Measurements from ENCODE around the gene NUTF2. TPM values are rescaled to one million over a fixed set of nuclear protein-coding genes. Genes with fewer than 3 reads are reported as not detected.

The NUTF2 gene
- total RNA-seq, 1 donor from 2014 or later, result 131 TPM

- DNase-seq (ENCODE audit: extremely low spot score in 2 of 2), result peak in 1 of 2 donors; percentile 87
- Histone ChIP-seq H3K27ac (peak within 1 kb of the TSS; percentile 30), H3K4me1 (peaks cover 12% of the 10 kb centered on the region), H3K36me3 (peaks cover 0 to 42% of the 10 kb centered on the region in 2 donors), H3K9me3 (no peaks in the 10 kb centered on the region), H3K4me3 (peak within 1 kb of the TSS in 1 of 2 donors; percentile 0), H3K27me3 (no peaks in the 10 kb centered on the region)
- TF ChIP-seq POLR2A (IDR thresholded peaks at IDR 0.05) (no peak), POLR2AphosphoS5 (IDR thresholded peaks at IDR 0.05; ENCODE audit: insufficient read depth in 1 of 2, low read depth in 1 of 2) (peak; percentile 27 to 51)
- intact Hi-C loops (cut with DNase I), result loop anchor here (5.0 kb wide), 1 partner anchor 43 kb away; no protein-coding TSS in a partner anchor
Measured at GRCh38 chr16:67884684-67885083, 38.0 kb downstream of the NUTF2 start, which contains the start of gene NRN1L. Gene NRN1L (plus strand): TSS chr16:67884885. CDS start chr16:67884904, 19 bp downstream.

GRCh38 chr16:67885545-67885944 lies 38.8 kb downstream of the NUTF2 start:
- no peak for DNase-seq (ENCODE audit: extremely low spot score in 2 of 2)
- intact Hi-C loops (cut with DNase I), result no loop called here
- TF ChIP-seq POLR2A (IDR thresholded peaks at IDR 0.05) (no peak), POLR2AphosphoS5 (IDR thresholded peaks at IDR 0.05; ENCODE audit: insufficient read depth in 1 of 2, low read depth in 1 of 2) (no peak), CTCF (IDR thresholded peaks at IDR 0.05) (no peak)
- peaks cover 0 to 33% of the 10 kb centered on the region in 2 donors for H3K36me3 ChIP-seq
- H3K27me3 ChIP-seq, result no peaks in the 10 kb centered on the region
- H3K4me3 ChIP-seq, result no peak overlapping the region
- no peak overlapping the region for H3K27ac ChIP-seq
- peaks cover 12% of the 10 kb centered on the region for H3K4me1 ChIP-seq
- no peaks in the 10 kb centered on the region for H3K9me3 ChIP-seq

GRCh38 chr16:67885976-67886375 lies 39.2 kb downstream of the NUTF2 start:
- Histone ChIP-seq H3K27ac (no peak overlapping the region), H3K4me1 (peaks cover 12% of the 10 kb centered on the region), H3K9me3 (no peaks in the 10 kb centered on the region), H3K36me3 (peaks cover 0 to 29% of the 10 kb centered on the region in 2 donors), H3K4me3 (no peak overlapping the region), H3K27me3 (no peaks in the 10 kb centered on the region)
- TF ChIP-seq CTCF (IDR thresholded peaks at IDR 0.05) (no peak), POLR2AphosphoS5 (IDR thresholded peaks at IDR 0.05; ENCODE audit: insufficient read depth in 1 of 2, low read depth in 1 of 2) (no peak), POLR2A (IDR thresholded peaks at IDR 0.05) (no peak)
- intact Hi-C loops (cut with DNase I), result no loop called here
- DNase-seq (ENCODE audit: extremely low spot score in 2 of 2), result no peak

GRCh38 chr16:67886387-67886786 lies 39.7 kb downstream of the NUTF2 start:
- no peak overlapping the region for H3K4me3 ChIP-seq
- TF ChIP-seq POLR2A (IDR thresholded peaks at IDR 0.05) (no peak), CTCF (IDR thresholded peaks at IDR 0.05) (no peak)
- H3K27ac ChIP-seq, result no peak overlapping the region
- no peaks in the 10 kb centered on the region for H3K9me3 ChIP-seq
- no peak for DNase-seq (ENCODE audit: extremely low spot score in 2 of 2)
- intact Hi-C loops (cut with DNase I), result no loop called here
- peaks cover 12% of the 10 kb centered on the region for H3K4me1 ChIP-seq
- peaks cover 0 to 25% of the 10 kb centered on the region in 2 donors for H3K36me3 ChIP-seq
- no peaks in the 10 kb centered on the region for H3K27me3 ChIP-seq

GRCh38 chr16:67888331-67888730 lies 41.6 kb downstream of the NUTF2 start:
- H3K9me3 ChIP-seq, result no peaks in the 10 kb centered on the region
- H3K36me3 ChIP-seq, result peaks cover 0 to 5% of the 10 kb centered on the region in 2 donors
- H3K27me3 ChIP-seq, result no peaks in the 10 kb centered on the region
- DNase-seq (ENCODE audit: extremely low spot score in 2 of 2), result no peak
- no peak for TF ChIP-seq POLR2A (IDR thresholded peaks at IDR 0.05)
- TF ChIP-seq POLR2AphosphoS5 (IDR thresholded peaks at IDR 0.05; ENCODE audit: insufficient read depth in 1 of 2, low read depth in 1 of 2), result no peak
- TF ChIP-seq CTCF (IDR thresholded peaks at IDR 0.05), result no peak
- intact Hi-C loops (cut with DNase I), result no loop called here
- peaks cover 18% of the 10 kb centered on the region for H3K4me1 ChIP-seq
- H3K27ac ChIP-seq, result no peak overlapping the region
- H3K4me3 ChIP-seq, result no peak overlapping the region

Data from vagina (tissue), 2 donors.